GM19023 (cell line): ENCODE results near the gene KRT33B.

Source experiments
- ATAC-seq: cut with Tn5 transposase; IDR thresholded peaks from one replicate; pipeline ENCODE4 v1.9.1; 2021; ENCODE audit warnings: mild to moderate bottlenecking, moderate library complexity; ENCODE audit not compliant: unreplicated experiment

KRT33B gene

DNA sequence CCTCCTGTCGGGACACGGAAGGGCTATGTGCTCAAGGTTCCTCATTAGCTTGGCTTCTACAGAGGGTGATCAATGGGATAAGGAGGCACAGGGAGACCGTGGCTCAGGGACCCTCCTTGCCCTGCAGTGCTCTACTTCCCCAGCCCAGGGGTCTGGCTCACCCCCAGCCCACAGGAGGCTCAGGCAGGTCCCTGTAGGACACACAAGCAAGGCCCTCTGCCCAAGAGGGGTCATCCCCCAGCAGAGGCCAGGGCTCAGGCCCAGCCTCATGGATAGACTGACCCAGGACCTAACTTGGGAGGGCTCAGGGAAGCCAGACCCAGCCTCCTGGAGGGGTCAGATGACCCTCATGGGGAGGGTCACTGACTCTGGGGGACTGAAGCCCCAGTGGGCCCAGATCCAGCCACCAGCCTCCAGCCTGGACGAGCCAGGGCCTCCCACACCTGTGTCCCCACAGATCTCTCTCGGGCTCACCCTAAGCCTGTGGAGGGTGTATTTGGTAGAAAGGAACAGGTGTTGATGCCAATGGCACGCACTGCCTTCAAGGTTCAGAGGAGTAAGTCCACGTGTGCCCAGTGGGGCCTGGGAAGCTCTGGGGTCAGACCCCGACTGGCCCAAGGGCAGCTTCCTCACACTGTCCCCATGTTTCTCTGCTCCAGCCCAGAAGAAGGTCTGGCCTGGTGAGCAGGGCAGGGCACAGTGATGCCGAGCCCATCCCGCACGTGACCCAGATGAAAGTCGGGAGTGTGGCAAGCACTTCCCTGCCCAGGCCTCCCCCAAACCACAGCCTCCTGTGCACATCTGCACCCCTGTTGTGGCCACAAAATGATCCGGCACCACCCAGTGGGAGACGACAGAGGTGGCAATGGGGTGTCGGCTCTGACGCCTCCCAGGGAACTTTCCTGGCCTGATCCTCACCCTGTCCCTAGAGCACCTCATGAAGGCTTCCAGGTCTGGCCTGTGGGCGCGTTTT lies 43.2 kb downstream of the KRT33B start:
- ATAC-seq: no peak

DNA sequence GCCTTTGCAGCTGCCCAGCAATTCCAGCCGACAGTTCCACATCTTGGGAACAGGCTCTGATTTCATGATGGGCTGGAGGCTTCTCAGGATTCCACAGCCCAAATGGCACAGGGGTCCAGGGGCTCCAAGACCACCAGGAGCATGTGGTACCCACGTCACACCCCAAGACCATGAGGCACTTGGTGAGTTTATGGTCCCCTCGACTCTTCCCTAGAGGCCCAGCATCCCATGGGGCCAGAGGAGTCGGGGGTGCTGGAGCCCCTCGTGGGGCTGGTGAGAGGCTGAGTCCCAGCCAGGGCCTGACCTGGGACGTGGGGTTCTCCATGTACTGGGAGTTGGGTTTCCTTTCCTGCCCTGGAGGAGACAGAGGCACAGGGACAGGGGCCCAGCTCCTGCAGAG lies 44.0 kb downstream of the KRT33B start:
- ATAC-seq: no peak

DNA sequence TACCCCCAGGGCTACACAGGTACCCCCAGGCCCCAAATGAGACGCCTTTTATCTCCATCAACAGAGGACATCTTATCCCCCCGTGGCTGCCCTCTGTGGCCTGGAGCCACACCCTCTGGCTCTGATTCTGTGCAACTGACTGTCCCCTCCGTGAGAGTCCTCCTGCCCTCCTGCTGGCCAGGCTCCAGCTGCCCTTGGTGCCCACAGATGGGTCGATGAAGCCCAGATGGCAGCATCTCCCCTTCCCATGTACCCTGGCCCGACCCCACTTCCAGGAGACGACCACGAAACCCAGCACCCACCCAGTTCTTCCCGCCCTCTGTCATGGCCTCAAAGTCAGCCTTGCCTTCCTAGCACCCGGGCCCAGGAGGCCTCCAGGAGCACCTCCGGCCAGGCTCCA lies 44.5 kb downstream of the KRT33B start:
- no peak for ATAC-seq

DNA sequence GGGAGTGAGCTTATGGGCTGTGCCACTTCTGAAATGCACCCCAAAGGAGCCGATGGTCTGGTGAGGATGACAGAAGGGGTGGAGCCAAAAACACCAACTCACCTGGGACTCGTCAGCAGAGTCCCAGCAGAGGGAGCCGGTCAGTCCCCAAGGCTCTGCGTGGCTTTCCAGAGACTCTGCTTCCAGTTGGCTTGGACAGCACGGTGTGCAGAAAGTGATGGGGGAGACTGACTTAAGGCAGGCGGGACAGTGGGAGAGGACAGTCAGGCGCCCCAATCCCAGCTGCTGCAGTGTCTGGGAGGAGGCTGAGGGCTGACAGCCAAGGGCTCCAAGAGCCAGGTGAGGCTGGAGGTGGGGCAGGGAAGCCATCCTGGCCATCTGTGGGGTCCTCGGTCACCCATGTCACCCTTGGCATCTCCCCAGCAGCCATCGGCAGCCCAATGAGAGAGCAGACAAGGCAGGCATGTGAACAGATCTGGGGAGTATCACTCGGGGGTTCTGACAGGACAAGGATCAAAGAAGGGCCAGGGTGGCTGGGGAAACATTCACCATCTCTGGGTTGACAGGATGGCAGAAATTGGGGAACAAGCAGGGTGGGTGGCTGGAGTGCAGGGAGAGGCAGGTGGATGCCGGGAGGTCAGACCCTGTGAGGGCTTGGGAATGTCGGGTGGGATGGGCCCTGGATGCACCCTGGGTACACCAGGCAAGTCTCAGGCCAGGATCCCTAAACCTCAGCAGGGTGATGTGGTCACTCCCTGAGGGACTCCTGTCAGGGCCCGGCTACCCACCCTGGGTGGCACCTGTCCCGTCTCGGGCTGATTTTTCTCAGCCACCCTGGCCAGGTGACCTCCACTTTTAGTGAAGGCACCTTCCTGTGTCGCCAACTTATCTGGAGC lies 45.2 kb downstream of the KRT33B start:
- no peak for ATAC-seq

- no peak for ATAC-seq
These were observed 46.4 kb downstream of the KRT33B start for GRCh38 chr17:41322903-41323895.

- ATAC-seq: no peak
These were observed 47.3 kb downstream of the KRT33B start for GRCh38 chr17:41322094-41322902.

- no peak for ATAC-seq
These were observed 51.4 kb downstream of the KRT33B start for GRCh38 chr17:41318231-41318630.

GRCh38 chr17:41315814-41316445 lies 53.7 kb downstream of the KRT33B start:
- no peak for ATAC-seq

GRCh38 chr17:41315204-41315794 lies 54.3 kb downstream of the KRT33B start, which contains the start of gene KRTAP17-1:
KRTAP17-1 (minus strand) TSS chr17:41315710; CDS start chr17:41315650, 60 bp downstream.
- no peak for ATAC-seq
